Glutamatergic neuron (in vitro differentiated cells): ENCODE results near the gene GGTLC2. TPM values are rescaled to one million over a fixed set of nuclear protein-coding genes. Genes with fewer than 3 reads are reported as not detected.

Experiments used
- DNase-seq: peaks from one replicate; pipeline ENCODE4 v3.0.0; 2022
- H3K27ac Mint-ChIP-seq: one replicate; pipeline ENCODE4 v1.8.0; 2020; ENCODE audit warnings: mild to moderate bottlenecking, mixed read lengths, inconsistent platforms; ENCODE audit not compliant: unreplicated experiment
- H3K27me3 Mint-ChIP-seq: one replicate; pipeline ENCODE4 v1.8.0; 2020; ENCODE audit warnings: mild to moderate bottlenecking, moderate library complexity, mixed read lengths, inconsistent platforms; ENCODE audit not compliant: unreplicated experiment
- H3K36me3 Mint-ChIP-seq: one replicate; pipeline ENCODE4 v1.8.0; 2020; ENCODE audit warnings: mild to moderate bottlenecking, mixed read lengths, inconsistent platforms; ENCODE audit not compliant: unreplicated experiment
- H3K4me1 Mint-ChIP-seq: one replicate; pipeline ENCODE4 v1.8.0; 2020; ENCODE audit warnings: mild to moderate bottlenecking, low read depth, mixed read lengths, inconsistent platforms; ENCODE audit not compliant: unreplicated experiment
- H3K4me3 Mint-ChIP-seq: one replicate; pipeline ENCODE4 v1.8.0; 2020; ENCODE audit warnings: mild to moderate bottlenecking, mixed read lengths, inconsistent platforms; ENCODE audit not compliant: unreplicated experiment
- H3K9me3 Mint-ChIP-seq: one replicate; pipeline ENCODE4 v1.8.0; 2020; ENCODE audit warnings: mild to moderate bottlenecking, moderate library complexity, mixed read lengths, inconsistent platforms; ENCODE audit not compliant: unreplicated experiment
- total RNA-seq: library from RNA; stranded (reverse); fragmentation: NEBNext Ultra II Directional; extraction: Animal tissue kit (Norgen Biotek cat#: 25700); gene quantifications from one replicate; pipeline ENCODE4 v1.2.1, GENCODE V29; 2021; ENCODE audit not compliant: unreplicated experiment
- TF ChIP-seq, protein P1 (sequence below): fragments of 200-600 bp; sonication (generic); IDR thresholded peaks from one replicate; pipeline ENCODE4 v1.5.0; 2021; ENCODE audit not compliant: partially characterized antibody, unreplicated experiment

Gene GGTLC2
- total RNA-seq, 1 donor from 2014 or later, result not detected

DNA sequence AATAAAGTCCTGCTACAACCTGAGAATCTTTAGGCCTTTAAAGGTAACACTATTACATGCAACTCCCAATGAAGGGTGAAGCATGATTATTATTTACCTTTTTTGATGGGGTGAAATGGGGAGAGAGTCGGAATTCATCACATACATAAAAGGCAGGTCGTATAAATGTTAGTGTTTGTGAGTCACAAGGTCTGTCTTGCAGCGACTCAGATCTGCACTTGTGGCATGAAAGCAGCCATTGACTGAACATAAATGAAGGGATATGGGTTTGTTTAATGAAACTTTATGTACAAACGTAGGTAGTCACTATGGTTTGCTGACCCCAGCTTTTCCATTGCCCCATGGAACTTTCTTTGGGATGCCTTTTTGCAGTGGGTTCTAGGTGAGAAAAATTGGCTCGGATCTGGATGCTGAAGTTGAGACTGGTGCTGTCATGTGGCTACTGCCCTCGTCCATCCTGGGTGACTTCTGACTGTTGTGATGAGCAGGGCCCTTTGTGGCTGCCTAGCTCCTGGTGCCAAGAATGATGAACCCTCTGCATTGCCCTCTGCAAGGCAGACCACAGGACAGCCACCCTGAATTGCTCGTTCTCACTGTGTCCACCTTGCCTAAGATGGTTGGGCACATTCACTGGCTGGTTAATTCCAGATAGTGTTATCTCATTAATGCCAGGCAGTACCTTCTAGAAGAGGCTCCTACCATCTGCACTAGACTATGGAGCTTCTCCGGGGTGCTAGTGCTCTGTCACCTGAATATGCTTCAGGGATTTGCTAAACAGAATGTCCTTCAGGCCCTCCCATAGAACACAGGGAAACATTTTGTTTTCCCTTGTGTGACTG, 11.3 kb downstream of the GGTLC2 start:
- H3K36me3 Mint-ChIP-seq, result peaks cover 4% of the 10 kb centered on the region
- DNase-seq, result no peak
- peaks cover 14% of the 10 kb centered on the region for H3K9me3 Mint-ChIP-seq
- H3K4me3 Mint-ChIP-seq, result no peak overlapping the region
- H3K27me3 Mint-ChIP-seq, result peaks cover 13% of the 10 kb centered on the region
- TF ChIP-seq, protein P1, sequence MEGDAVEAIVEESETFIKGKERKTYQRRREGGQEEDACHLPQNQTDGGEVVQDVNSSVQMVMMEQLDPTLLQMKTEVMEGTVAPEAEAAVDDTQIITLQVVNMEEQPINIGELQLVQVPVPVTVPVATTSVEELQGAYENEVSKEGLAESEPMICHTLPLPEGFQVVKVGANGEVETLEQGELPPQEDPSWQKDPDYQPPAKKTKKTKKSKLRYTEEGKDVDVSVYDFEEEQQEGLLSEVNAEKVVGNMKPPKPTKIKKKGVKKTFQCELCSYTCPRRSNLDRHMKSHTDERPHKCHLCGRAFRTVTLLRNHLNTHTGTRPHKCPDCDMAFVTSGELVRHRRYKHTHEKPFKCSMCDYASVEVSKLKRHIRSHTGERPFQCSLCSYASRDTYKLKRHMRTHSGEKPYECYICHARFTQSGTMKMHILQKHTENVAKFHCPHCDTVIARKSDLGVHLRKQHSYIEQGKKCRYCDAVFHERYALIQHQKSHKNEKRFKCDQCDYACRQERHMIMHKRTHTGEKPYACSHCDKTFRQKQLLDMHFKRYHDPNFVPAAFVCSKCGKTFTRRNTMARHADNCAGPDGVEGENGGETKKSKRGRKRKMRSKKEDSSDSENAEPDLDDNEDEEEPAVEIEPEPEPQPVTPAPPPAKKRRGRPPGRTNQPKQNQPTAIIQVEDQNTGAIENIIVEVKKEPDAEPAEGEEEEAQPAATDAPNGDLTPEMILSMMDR, result no peak
- H3K27ac Mint-ChIP-seq, result no peak overlapping the region
- H3K4me1 Mint-ChIP-seq, result peaks cover 17% of the 10 kb centered on the region

DNA sequence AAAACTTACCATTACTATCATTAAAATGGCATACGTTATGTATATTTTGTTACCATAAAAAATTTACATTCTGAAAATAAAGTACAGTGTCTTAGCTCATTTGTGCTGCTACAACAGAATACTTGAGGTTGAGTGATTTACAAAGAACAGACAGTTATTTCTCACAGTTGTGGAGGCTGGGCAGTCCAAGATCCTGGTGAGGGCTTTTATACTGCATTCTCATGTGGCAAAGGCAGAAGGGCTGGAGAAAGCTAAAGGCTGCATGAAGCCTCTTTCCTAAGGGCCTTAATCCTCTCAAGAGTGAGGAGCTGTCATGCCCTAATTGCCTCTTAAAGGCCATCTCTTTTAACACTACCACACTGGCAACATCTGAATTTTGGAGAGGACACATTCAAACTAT, 13.3 kb downstream of the GGTLC2 start:
- TF ChIP-seq, protein P1, result no peak

DNA sequence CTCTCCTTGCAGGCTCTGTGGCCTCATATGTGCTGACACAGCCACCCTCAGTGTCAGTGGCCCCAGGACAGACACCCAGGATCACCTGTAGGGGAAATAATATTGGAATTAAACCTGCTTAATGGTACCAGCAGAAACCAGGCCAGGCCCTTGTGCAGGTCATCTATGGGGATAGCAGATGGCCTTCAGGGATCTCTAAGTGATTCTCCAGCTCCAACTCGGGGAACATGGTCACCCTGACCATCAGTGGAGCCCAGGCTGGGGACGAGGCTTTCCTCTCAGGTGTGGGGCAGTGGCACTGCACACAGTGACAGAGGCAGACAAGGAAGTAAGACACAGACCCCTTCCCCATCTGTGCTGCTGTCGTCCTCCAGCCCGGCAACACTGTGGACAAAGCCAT, 16.9 kb downstream of the GGTLC2 start:
- H3K4me3 Mint-ChIP-seq, result no peak overlapping the region
- TF ChIP-seq, protein P1, result no peak
- peaks cover 6% of the 10 kb centered on the region for H3K4me1 Mint-ChIP-seq
- peaks cover 4% of the 10 kb centered on the region for H3K36me3 Mint-ChIP-seq
- H3K9me3 Mint-ChIP-seq, result peaks cover 3% of the 10 kb centered on the region
- peaks cover 1% of the 10 kb centered on the region for H3K27me3 Mint-ChIP-seq
- H3K27ac Mint-ChIP-seq, result no peak overlapping the region
- no peak for DNase-seq

More for the DNA sequence above, 13.3 kb downstream of the GGTLC2 start:
- H3K9me3 Mint-ChIP-seq, result peaks cover 3% of the 10 kb centered on the region
- H3K36me3 Mint-ChIP-seq, result peaks cover 4% of the 10 kb centered on the region
- H3K4me3 Mint-ChIP-seq, result no peak overlapping the region
- H3K27ac Mint-ChIP-seq, result no peak overlapping the region
- DNase-seq, result no peak
- H3K4me1 Mint-ChIP-seq, result peaks cover 10% of the 10 kb centered on the region
- H3K27me3 Mint-ChIP-seq, result peaks cover 2% of the 10 kb centered on the region

DNA sequence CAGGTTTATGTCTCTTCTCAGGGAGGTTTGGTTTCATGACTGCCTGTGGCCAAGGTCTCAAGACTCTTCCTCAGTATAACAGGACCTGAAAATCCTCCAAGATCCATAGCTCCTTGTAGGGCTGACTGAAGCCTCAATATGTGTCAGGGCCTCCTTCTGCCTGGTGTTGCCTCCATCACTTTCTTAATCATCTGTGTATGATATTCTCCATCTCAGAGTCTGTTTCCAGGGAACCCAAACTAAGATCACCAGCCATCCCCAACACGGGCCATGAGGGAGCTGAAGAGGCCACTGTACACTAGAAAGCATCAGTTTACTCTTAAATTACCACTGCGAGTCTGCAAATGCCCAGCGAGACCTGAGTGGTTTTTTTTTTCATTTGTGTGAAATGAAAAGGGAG, 17.7 kb downstream of the GGTLC2 start:
- no peak overlapping the region for H3K4me3 Mint-ChIP-seq
- TF ChIP-seq, protein P1, result no peak
- no peaks in the 10 kb centered on the region for H3K27me3 Mint-ChIP-seq
- H3K9me3 Mint-ChIP-seq, result peaks cover 3% of the 10 kb centered on the region
- no peak overlapping the region for H3K27ac Mint-ChIP-seq
- DNase-seq, result no peak
- H3K4me1 Mint-ChIP-seq, result peaks cover 4% of the 10 kb centered on the region
- H3K36me3 Mint-ChIP-seq, result peaks cover 4% of the 10 kb centered on the region

DNA sequence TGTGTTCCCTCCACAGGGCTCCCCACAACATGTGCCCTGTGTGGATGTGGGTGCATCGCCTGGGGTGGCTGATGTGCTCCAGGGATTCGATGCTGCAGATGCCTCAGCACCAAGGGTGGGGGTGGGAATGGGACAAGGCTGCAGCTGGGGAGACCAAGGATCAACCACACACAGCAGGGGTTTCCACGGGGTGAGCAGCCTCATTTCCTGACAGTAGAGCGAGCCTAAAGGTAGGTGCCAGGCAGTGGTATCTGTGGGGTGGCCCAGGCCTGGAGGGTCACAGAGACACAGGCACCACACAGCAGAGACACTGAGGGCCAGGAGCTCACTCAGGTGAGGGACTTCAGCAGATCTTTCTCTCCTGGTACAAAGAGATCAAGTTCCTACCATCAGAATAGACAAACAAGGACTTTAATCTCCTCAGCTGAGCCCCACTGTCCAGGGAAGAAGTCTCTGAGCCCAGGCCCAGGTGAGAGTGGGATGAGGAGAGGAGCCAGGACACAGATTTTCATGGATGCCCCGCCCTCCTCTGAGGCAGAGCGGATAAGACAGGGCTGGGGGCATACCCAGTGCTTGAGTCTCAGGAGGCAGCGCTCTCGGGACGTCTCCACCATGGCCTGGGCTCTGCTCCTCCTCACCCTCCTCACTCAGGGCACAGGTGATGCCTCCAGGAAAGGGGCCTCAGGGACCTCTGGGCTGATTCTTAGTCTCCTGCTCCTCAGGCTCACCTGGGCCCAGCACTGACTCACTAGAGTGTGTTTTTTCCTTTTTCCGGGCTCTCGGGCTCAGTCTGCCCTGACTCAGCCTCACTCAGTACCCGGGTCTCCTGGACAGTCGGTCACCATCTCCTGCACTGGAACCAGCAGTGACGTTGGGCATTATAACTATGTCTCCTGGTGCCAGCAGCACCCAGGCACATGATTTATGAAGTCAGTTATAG, 19.7 kb downstream of the GGTLC2 start:
- H3K27me3 Mint-ChIP-seq, result no peaks in the 10 kb centered on the region
- DNase-seq, result no peak
- H3K9me3 Mint-ChIP-seq, result peaks cover 3% of the 10 kb centered on the region
- no peaks in the 10 kb centered on the region for H3K36me3 Mint-ChIP-seq
- H3K4me3 Mint-ChIP-seq, result no peak overlapping the region
- TF ChIP-seq, protein P1, result no peak
- H3K4me1 Mint-ChIP-seq, result peaks cover 8% of the 10 kb centered on the region
- no peak overlapping the region for H3K27ac Mint-ChIP-seq
